ENCODE measurements around the gene VSIG4.
"Not testable (repeated sequence)": the region's sequence is repeated elsewhere in the genome, so short reads cannot be mapped to it uniquely, and the experiment has no call there.

The VSIG4 gene

DNA sequence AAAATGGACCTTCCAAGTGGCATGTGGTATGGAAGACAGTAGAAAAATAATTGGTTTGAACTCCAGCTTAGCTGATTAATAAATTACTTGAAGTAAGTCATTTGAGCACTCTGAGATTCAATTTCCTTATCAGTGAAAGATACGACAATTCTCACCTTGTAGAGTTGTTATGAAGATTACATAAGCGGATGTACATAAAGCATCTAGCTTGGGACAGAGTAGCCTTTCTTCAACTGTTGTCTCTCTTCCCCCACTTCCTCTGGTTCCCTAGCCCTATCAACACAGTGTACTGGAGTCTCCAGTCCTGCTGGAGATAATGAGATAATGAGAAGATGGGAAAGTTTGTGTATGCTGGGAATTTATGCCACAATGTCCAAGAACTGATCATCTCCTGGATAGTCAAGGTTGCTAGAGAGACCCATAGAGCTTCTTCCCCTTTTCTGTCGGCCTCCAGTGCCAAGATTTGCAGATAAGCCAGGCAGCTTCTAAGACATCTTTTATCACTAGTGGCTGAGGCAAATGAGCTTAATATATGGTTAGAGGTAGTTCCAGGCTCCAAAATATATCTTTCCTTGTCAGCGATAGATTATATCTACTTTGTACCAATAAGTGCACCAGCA lies 33.9 kb downstream of the VSIG4 start:
- no peak for DNase-seq

DNA sequence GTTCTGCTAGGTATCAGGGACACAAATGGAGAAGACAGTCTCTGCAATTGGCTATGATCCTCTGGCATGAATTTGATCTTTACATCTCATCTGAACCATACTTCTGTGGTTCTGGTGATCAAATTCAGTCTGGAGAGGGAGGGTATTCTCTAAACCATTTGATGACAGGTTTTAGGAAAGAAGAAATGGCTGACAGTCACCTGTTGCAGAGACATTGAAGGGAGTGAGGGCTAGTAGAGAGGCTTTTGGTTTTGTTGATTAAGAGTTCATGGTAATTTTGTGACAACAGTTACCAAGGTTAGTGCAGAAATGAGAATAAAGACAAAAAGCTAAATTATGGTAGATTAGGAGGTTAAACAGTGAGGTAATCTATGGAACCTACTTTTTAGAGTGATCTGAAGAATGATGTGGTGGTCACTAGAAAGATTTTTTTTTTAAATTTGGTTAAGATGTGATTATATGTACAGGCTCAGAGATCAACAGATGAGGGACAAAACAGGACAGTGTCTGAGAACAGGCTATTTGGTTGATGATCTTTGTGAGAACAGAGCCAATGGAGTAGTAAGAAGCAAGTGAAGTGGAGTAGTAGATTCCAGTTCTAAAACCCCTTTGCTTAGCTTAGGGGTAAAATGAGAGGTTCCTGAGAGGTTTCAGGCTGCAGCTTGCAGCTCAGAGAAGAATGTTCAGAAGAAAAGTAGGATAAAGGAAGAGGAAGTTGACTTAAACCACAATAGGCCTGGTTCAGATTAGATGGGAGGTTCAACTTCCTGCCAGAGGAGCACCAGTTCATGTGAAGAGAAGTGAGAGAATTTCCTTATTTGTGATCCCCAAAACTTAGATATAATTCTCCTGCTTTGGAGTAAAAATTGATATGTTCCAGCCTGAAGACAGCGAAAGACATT lies 34.7 kb downstream of the VSIG4 start:
- DNase-seq, result peak; percentile 26

GRCh38 chrX:66002824-66003680 lies 36.8 kb downstream of the VSIG4 start:
- no peak for DNase-seq

GRCh38 chrX:66001596-66001995 lies 38.3 kb downstream of the VSIG4 start:
- no peak for DNase-seq

DNA sequence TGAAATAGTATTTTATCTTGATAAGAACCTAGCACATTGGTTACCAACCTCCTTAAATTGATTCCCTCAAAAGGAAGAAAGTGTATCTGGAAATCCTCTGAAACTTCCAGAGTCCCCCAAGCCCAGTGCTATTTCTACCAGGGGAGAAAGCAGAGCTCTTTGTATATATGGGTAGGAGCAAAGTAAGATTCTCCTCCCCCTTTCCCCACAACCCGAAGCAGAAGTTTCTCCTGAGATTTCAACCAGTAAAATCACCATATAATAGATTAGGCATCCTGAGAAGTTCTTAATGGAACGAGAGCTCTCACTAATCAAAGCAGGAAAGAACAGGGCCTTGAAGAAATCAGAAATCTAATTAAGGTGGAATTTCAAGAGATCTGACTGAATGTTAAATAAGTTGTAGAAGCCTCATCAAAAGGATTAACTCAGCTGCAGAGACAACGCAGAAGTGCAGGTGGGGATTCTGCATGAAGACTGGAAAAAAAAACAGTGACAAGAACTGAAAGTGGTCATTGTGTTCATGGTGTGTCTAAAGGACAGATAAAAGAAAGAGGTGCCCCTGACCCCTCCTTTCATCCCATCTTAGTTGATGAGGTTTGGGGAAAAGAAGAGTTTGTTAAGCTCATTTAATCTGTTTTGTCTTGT lies 39.1 kb downstream of the VSIG4 start:
- no peak for DNase-seq

DNA sequence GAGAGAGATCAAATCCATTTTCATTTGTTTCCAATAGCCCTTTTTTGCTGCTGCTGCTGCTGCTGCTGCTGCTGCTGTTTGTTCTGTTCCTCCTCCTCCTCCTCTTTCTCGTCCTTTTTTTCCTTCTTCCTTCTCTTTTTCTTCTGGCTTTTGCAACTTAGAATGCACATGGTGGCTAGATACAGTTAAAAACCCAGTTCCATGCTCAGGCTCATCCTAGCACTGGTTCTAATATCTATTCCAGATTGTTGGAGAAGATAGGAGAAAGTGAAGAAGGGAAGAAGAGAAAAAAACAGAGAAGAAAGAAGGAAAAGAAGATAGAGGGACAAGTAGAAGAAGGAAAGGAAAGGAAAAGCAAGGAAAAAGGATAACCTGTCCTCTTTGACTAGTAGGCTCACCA lies 39.7 kb downstream of the VSIG4 start:
- DNase-seq, result no peak

DNA sequence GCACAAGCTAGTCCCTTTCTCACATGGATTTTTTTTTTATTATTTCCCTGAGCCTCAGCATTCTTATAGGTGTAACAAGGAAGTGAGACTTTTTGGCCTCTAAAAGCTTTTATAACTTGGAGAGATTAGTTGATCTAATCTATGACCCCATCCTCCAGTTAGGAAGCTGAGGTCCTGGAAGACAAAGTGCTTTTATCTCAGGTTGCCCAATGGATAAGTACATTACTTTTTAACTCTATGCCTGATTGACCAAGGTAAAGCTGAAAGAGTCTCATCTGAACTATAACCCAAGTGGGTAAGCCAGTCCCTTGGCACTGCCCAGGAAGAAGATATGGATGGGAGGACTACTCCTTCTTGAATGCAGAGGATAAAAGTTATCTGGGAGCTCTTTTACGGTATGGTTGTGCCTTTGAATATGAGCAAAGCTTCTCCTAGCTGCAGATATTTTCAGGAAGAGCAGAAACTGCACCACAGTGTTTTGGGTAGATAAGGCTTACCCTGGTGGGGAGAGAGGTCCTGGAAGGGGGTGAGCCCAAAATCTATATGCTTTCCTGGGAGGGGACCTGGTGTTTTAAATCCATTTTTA lies 40.2 kb downstream of the VSIG4 start:
- no peak for DNase-seq

DNA sequence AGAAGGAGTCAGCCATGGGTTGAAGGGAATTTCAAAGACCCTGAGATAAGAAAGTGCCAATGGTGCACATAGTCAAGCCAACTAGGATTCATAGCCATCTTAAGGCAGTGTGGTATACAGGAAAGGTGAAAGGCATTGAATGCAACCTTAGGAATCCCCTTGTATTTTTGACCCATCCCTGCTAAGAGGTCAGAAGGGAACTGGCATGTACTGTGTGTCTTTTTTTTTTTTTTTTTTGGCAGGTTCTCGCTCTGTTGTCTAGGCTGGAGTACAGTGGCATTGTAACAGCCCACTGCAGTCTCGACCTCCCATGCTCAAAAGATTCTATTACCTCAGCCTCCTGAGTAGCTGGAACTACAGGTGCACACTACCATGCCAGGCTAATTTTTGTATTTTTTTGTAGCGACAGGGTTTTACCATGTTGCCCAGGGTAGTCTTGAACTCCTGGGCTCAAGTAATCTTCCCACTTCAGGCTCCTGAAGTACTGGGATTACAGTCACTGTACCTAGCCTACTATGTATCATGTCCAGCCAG lies 40.8 kb downstream of the VSIG4 start:
- DNase-seq, result no peak

DNA sequence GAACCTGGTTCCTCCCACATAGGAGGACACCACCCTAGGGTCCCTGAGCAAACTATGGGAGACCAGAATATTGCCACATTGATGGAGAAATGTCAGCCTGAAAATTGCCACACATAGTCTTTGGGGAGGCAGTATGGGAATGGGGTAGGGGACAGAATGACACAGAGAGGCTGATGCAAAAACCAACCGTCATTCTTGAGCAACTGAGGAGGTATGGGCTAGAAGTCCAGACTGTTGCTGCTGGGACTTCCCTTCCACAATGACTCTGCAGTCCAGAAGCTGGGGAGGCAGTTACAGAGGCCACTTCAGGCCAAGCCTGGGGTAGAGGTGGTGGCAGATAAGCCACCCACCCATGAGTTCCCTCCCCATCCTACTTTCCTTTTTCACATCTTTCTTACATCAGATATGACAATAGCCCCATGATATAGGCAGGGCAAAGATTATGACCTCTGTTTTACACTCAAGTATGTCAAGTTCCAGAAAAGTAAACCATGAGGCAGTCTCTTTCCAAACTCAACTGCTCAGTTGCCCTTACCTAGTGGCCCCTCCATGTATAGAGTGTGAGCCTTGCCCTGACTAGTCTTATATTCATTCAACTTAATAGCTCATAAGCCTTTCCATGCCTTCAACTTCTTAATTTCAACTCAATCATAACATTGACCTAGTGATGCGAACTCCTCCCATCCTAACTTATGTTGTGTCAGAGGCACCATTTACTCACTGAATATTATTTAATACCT lies 41.7 kb downstream of the VSIG4 start:
- no peak for DNase-seq

DNA sequence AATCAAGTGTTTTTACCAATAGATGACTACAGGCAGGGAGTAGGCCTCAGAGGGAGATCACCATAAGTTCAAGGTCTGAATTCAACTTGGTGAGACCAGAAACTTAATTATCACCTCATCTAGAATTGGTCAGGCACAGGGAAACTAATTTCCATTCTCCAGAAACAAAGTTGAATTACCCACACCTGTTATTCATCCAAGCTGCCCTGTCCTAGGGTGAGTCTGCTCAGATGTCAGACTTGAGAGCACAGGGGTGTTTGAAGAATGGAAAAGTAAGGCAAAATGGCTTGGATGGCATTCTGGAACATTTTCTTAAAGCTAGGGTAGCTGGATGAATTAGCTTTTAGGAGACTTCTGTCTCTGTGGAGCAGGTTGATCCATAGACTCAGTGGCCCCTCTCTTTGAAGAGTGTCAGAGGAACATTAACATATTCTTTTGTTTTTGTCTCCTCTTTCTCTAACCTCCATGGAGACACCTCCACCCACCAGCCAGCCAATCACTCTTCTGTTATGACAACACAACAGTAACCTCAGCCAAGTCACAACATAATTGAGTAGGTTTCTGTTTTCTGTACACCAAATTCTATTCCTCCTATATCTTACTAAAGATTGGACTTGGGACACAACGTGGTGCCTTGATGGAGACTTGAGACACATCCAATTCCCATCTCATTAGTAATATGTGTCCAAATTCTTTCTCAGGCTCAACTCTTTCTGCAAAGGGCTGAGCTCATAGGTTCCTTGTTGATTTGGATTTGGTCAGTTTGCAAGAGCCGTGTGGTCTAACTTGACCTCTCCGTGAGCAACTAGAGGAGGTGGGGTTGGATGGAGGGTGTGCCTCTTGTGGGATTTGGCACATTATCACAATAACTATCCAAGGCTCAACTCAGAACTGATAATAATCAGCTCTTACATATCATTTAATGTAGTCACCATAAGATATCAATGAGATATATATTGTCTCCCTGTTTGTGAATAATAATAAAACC lies 45.1 kb downstream of the VSIG4 start:
- DNase-seq, result no peak

DNA sequence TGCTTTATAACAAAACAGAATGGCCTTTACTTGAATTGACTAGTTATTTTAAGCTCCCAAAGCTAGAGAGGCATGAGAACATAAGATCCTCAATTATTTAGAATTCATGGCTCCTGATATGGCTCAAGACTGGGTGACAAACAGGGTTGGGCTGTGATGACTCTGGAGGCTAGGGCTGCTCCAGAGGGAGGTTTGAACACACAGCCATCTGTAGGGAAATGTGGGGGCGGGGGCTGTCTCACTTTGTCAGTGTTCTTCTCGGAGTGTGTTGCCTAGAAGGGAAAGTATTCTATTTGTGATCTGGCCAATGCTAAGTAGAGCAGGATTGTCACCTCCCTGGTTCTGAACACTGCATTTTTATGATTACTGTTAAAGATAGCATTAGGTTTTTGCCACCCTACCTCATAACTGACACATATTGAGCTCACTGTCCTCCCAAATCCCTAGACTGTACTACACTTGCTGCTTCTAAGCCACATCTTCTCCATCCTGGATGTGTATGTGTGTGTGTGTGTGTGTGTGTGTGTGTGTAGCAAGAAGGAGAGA lies 45.9 kb downstream of the VSIG4 start:
- no peak for DNase-seq

GRCh38 chrX:65993332-65993731 lies 46.5 kb downstream of the VSIG4 start:
- no peak for DNase-seq

DNA sequence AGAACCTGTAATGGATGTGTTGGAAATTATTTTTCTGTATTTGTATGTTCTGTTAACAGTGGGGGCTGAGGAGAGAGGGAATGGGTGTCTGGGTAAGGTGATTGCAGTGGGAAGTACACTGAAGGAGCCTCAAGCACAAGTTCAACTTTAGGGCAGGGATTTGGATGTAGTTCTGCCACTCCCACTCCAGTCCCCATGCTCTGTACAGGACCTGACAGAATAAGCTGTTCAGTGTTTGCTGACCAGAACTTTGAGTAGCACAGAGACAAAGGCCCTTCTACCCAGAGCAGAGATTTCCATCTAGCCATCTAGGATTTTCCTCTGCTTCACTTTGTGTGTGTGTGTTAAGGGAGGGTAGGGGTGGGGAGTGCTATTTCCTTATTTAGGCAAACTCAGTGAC lies 49.2 kb downstream of the VSIG4 start:
- no peak for DNase-seq

DNA sequence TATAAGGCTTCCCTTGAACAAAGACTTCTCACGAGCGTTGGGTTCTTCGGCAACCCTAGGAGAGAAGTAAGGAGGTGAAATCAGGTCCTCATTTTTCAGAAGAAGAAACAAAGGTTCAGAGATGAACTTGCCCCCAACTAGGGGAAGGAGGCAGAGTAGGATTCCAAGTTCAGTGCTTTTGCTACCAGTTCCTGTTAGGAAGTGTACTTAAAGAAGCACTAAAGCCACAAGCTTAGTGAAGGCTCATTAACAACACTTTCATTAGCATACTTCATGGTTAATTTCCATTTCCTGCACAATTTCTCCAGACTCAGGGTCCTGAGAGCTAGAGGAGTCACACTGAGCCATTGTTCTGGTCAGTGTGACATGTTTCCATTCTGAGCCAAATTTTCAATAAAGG lies 52.1 kb downstream of the VSIG4 start:
- DNase-seq, result no peak

DNA sequence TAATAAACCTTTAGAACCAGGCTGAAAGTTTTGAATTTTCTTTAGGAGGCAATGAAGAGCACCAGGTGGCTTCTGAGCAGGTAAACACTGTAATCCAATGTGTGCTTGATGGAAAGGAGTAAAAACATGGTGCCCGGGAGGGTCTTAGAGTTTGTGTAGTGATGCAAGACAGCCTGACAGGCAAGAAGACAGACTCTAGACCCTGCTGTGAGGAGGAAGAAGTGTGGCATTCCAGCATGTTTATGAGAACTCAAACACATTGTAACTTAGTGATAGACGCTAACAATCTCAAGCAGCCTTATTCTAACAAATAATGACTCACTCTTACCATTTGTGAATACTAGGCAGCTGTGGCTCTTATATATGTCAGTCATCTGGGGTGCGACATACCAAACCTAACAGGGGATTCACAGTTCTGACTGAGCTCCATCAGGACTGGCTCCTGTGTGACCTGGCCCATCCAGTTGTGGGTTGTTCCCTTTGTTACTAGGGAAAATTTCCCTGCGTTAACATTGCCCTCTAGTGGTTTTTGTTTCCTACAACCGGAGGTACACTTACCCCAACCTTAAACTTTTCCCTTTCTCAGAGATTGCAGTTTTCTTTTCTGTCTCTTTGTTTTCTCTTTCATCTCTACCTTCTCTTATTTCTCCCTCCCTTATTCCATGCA lies 53.8 kb downstream of the VSIG4 start:
- peak; percentile 48 for DNase-seq

DNA sequence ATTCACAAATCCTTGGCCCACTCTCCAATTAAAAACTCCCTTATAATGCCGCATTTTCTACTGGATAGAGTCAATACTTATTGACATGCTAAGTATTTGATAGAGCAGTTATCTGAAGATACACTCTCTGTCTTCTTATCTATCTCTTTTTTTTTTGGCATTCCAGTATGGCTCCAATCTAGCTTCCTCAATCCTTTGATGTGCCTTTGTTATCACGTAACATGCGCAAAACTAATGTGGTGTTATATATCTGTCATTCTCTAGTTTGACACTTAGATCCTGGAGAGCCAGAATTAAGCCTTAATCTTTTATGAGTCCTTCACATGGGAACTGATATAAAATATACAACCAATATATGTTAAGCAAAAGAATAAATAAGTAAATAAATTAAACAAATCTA lies 54.7 kb downstream of the VSIG4 start:
- DNase-seq, result no peak

GRCh38 chrX:65977161-65977560 lies 62.7 kb downstream of the VSIG4 start:
- DNase-seq, result not testable (repeated sequence)

DNA sequence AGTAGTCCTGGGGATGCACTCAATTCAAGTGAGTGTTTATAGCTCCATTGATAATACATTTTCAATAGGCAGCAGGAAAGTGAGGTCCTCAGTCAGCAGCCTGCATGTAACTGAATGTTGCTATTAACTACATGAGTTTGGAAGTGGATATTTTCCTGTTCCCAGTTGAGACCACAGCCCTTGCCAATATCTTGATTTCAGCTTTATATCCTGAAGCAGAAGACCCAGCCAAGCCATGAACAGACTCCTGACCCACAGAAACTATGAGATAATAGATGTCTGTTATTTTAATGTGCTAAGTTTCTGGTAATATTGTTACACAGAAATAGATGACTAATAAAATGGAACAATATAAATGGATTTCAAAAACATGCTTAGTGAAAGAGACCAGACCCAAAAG lies 63.7 kb downstream of the VSIG4 start:
- no peak for DNase-seq

GRCh38 chrX:65975161-65975751 lies 64.6 kb downstream of the VSIG4 start:
- not testable (repeated sequence) for DNase-seq

Data from central memory CD4-positive, alpha-beta T cell (primary cell).